Activated CD4-positive, alpha-beta T cell treated with anti-CD3 and anti-CD28 coated beads, Interleukin-2, amount 50 U/mL, for 16 hours (primary cell): ENCODE data around the gene SVOP.
"Not testable (repeated sequence)": the region's sequence is repeated elsewhere in the genome, so short reads cannot be mapped to it uniquely, and the experiment has no call there.

ENCODE experiments used
- DNase-seq: peaks from one replicate; pipeline ENCODE4 v3.0.0-alpha.2; 2020

The SVOP gene

GRCh38 chr12:109028624-109029023, 7.8 kb upstream of the SVOP start:
- not testable (repeated sequence) for DNase-seq

- no peak for DNase-seq
These were observed 6.9 kb upstream of the SVOP start for GRCh38 chr12:109027767-109028166.

DNA sequence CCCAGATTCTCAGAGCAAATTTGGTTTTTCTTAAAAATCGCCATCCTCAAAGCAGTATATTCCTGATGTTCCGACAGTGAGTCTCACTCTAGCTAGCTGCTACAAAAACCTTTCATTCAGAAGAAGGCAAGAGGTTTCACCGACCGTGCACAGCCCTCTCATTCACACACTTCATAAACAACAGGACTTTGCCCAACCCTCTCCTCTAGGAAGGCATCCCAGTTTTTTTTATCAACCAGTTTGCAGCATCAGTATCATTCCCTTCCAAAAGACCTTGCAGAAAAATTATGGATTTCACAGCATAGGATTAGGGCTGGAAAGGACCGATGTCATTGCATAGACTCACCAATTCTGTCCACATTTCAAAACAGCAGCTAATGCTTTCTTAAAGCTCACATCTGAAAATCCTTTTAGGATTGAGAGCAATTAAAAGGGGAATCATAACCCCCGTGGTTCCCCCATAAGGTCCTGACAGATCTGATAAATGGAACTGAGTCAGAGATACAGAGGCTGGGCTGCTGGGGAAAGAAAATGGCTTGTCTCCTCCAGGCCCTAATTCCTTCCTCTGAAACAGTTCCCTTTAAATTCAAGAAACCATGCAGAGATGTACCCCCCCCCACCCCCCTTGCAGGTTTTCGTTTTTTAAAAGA, 597 bp downstream of the SVOP start:
- DNase-seq, result no peak

DNA sequence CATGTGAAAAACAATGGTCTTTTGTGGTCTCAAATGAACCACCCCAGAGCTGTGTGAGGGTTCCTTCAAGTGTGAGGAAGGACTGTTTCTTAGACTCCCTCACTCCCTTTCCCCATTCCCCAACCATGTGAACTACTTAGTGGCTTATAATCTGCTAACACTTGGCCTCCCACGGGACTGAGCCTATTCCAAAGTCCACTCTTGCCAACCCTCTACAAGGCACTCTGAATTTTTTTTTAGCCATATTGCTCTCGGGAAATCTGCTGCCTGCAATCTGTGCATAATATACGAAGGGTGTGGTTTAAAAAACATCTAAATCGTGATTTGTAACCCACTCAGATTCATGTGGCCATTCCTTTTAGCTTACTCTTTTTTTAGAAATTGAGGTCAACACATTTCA, 2.6 kb downstream of the SVOP start:
- no peak for DNase-seq

- no peak for DNase-seq
These were observed 3.9 kb downstream of the SVOP start for GRCh38 chr12:109016978-109017377.

- no peak for DNase-seq
These were observed 4.9 kb downstream of the SVOP start for GRCh38 chr12:109016016-109016415.

DNA sequence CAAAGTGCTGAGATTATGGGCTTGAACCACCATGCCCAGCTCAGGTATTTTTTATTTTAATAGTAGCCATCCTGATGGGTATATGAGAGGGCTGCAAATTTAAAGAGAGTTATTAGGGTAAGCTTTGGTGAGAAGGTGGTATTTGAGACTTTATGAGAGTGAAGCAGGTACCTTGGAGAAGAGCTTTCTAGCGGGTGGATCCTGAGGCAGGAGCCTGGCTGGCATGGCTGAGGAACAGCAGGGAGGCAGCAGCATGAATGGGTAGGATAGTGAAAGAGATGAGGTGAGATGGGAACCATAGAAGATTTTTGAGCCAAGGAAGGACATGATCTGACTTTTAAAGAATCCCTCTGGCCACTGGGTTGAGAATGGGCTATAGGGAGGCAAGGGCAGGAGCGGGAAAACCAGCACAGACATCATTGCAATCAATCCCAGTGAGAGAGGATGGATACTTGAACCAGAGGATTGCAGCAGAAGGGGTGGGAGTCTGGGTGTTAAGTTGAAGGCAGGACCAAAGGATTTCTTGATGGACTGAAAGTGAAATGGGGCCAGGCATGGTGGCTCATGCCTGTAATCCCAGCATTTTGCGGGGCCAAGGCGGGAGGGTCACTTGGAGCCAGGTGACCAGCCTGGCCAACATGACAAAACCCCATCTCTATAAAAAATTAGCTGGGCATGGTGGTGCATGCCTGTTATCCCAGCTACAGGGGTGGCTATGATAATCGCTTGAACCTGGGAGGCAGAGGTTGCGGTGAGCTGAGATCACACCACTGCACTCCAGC, 5.7 kb downstream of the SVOP start:
- DNase-seq, result no peak

DNA sequence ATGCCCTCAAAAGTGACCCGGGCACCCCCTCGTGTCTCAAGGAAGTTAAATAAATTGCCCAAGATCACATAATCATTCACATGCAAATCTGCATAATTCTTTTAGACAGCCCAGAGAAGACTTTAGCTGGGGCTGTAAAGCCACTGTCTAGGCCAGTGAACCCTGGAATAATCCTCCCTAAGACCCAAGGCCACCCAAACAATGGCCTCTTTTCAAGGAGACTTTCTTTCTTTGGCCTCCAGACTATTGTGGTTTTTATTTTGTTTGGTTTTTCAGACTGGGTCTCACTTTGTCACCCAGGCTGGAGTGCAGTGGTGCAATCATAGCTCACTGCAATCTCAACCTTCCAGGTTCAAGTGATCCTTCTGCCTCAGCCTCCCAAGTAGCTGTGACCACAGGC, 10.6 kb downstream of the SVOP start:
- no peak for DNase-seq

DNA sequence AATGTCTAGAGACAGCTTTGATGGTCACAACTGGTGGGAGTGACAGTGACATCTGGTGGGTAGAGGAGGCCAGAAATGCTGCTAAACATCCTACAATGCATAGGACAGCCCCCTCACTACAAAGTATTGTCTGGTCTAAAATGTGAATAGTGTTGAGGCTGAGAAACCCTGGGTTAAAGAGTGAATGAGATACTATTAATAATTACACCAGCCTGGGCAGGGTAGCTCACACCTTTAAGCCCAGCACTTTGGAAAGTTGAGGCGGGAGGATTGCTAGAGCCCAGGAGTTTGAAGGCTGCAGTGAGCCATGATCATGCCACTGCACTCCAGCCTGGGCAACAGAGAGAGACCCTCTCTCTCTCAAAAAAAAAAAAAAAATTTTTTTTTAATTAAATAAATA, 11.1 kb downstream of the SVOP start:
- DNase-seq, result no peak

DNA sequence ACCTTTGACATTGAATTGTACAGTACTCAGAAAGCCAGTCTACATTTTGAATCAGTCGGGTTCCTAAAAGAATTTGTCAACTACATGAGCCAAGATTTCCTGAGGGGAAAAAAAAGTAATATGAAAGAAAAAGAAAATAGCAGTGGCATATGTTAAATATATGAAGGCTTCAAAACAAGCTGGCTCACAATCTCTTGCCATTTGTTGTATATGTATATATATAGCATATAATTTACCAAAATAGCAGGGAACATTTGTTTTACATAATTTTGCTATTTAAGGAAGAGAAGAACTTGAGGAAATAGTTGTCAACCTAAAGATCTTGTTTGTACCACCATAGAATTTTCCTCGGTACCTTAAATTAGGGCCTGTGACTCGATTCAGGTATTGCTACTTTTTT, 16.9 kb downstream of the SVOP start:
- no peak for DNase-seq

DNA sequence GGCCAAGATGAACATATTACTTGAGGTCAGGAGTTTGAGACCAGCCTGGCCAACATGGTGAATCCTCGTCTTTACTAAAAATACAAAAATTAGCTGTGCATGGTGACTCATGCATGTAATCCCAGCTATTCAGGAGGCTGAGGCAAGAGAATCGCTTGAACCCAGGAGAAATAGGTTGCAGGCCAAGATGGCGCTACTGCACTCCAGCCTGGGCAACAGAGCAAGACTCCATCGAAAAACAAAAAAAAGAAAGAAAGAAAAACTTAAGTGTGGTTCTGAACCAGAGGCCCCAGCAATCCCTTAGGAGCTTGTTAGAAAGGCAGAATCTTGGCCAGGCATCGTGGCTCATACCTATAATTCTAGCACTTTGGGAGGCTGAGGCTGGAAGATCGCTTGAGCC, 24.5 kb downstream of the SVOP start:
- no peak for DNase-seq

DNA sequence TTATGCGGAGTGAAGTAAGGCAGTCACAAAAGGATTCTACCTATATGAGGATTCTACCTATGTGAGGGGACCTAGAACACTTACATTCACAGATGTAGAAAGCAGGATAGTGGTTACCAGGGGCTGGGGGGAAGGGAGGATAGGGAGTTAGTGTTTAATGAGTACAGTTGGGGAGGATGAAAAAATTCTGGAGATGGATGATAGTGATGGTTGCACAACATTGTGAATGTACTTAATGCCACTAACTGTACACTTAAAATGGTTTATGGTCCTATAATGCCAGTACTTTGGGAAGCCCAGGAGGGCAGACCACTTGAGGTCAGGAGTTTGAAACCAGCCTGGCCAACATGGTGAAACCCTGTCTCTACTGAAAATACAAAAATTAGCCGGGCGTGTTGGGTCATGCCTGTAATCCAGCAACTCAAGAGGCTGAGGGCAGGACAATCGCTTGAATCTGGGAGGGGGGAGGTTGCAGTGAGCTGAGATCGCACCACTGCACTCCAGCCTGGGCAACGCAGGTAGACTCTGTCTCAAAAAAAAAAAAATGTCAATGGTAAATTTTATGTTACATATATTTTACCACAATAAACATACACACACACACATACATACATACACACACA, 25.4 kb downstream of the SVOP start:
- no peak for DNase-seq

DNA sequence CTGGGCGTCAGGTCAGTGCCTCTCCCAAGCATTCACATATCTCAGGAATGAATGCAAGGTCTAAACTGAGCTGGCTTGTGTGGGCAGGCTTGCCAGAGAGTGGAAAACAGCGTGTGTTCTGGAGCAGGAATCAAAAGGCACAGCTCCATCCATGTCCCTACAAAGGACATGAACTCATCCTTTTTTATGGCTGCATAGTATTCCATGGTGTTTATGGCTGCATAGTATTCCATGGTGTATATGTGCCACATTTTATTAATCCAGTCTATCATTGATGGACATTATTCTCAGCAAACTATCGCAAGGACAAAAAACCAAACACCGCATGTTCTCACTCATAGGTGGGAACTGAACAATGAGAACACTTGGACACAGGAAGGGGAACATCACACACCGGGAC, 30.8 kb downstream of the SVOP start:
- not testable (repeated sequence) for DNase-seq

- no peak for DNase-seq
These were observed 31.5 kb downstream of the SVOP start for GRCh38 chr12:108989376-108989775.

DNA sequence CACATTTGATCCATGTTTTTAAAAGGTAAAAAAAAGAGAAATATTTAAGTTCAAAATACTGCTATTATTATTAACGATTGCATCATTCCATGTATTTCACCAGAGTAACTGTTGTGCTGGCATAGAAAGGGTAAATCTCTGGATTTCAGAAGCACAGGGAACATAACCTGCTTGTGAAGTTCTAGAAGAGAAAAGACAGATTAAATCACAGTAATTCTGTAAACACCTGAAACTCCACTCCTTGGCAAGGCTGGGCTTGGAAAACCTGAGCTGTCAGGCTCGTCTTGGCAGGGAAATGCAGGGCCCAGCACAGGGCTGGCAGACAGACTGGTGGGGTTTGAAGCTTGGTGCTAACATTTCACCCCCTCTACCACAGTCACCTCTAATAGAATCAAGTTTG, 35.1 kb downstream of the SVOP start:
- DNase-seq, result no peak

DNA sequence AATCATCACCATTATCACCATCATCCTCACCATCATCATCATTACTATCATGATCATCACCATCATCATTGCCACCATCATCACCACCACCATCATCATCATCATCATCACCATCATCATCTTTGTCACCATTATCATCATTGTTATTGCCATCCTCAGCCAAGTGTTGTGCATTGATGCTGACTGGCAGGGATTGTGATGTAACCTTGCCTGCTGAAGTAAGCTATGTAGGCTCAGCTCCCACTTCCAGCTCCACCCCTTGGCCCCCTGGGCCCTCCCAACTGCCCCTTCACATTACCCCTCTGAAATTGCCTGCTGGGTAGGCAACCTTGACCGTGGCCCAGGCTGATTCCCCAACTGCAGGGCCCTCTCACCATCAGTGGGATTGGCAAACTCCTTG, 37.6 kb downstream of the SVOP start:
- DNase-seq, result no peak

- DNase-seq, result no peak
These were observed 38.1 kb downstream of the SVOP start for GRCh38 chr12:108982621-108983219.

DNA sequence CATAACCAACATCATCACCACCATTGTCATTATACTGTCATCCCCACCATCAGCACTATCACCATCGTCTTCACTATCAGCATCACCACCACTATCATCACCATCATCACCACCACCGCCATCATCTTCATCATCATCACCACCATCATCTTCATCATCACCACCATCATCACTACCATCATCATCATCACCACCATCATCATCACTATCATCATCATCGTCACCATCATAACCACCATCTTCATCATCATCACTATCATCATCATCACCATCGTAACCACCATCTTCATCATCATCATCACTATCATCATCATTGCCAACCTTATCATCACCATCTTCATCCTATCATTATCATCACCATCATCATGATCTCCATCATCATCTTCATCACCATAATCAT, 39.0 kb downstream of the SVOP start:
- DNase-seq, result no peak

DNA sequence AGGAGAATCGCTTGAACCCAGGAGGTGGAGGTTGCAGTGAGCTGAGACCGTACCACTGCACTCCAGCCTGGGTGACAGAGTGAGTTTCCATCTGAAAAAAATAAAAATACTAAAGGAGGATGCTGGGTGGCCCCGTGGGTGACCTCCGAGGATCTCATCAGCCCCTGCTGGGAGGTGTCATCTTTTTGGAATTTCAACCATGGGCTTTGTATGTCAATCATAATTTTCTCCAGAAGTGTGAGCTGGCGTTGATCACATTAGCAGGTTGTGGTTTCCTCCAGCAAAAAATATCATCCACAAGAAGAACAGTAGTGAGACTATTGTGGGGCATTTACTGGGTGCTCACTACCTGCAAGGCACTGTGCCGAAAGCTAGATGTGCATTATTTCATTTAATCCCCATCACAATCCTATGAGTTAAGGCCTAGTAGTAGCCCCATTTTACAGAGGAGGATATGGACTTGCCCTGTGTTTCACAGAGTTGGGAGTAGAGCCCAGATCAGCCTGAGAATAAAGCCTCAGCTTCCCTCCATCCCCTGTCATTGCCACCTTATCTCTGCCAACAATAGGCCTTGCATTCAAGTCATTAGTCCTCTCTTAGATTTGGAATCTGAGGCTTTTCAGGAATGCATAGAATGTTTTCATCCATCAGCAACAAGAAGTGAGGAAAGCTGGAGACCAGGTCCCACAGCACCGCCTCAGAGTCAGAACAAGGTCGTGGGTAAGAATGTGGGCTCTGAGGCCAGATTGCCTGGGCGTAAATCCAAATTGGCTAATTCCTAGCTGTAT, 39.8 kb downstream of the SVOP start:
- DNase-seq, result no peak

DNA sequence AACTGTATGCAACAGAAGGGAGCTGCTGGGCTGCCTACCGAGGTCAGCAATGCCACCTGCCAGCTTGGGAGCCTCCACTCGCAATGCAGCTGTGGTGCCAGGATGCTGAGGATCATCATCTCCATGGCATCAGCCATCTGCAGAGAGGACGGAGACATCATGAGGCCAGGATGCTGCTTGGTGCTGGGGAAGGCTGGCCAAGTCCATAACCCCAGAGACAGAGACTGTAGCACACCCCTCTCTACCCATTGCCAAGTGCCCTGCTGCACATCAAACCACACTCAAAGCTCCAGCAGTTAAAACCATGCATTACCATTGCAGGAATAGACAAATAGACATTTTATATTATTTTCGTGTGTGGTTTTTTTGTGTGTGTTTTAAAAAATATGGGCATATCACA, 43.5 kb downstream of the SVOP start:
- DNase-seq, result no peak

- no peak for DNase-seq
These were observed 45.8 kb downstream of the SVOP start for GRCh38 chr12:108975024-108975593.

DNA sequence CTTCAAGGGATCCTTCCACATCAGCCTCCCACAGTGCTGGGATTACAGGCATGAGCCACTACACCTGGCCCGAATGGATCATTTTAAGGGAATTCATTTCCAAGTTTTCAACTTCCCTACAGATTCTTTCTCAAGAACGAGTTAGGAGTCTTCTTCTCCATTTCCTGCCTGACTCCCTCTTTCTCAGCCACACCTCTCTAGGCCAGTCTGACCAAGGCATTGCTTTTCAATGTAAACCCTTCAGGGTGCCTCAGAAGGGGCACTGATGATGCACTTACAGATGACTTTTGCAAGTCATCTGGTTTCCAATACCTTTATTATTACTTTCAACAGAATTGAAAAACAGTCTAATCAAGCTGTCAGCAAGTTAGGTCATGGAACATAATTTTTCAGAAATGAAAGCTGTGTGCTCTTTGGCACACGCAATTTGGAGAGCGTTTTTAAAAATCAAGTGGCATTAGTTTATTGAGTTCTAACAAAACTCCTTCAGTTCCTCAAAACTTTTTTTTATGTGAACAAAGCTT, 47.2 kb downstream of the SVOP start:
- DNase-seq, result no peak
